ENCODE data around the gene GJA3. TPM values are rescaled to one million over a fixed set of nuclear protein-coding genes. Genes with fewer than 3 reads are reported as not detected.
"Not testable (repeated sequence)": the region's sequence is repeated elsewhere in the genome, so short reads cannot be mapped to it uniquely, and the experiment has no call there.

Gene GJA3
- total RNA-seq, 1 donor from 2014 or later: 0.60 TPM

GRCh38 chr13:20161275-20161950 is 561 bp upstream of the GJA3 start:
- TF ChIP-seq, protein P1, sequence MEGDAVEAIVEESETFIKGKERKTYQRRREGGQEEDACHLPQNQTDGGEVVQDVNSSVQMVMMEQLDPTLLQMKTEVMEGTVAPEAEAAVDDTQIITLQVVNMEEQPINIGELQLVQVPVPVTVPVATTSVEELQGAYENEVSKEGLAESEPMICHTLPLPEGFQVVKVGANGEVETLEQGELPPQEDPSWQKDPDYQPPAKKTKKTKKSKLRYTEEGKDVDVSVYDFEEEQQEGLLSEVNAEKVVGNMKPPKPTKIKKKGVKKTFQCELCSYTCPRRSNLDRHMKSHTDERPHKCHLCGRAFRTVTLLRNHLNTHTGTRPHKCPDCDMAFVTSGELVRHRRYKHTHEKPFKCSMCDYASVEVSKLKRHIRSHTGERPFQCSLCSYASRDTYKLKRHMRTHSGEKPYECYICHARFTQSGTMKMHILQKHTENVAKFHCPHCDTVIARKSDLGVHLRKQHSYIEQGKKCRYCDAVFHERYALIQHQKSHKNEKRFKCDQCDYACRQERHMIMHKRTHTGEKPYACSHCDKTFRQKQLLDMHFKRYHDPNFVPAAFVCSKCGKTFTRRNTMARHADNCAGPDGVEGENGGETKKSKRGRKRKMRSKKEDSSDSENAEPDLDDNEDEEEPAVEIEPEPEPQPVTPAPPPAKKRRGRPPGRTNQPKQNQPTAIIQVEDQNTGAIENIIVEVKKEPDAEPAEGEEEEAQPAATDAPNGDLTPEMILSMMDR (conservative IDR thresholded peaks at IDR 0.05): no peak
- peak overlapping the region; percentile 78 for H3K4me3 Mint-ChIP-seq
- peaks cover 63% of the 10 kb centered on the region for H3K27me3 Mint-ChIP-seq
- H3K4me1 Mint-ChIP-seq (ENCODE audit: unreplicated experiment): peaks cover 27% of the 10 kb centered on the region
- no peak overlapping the region for H3K27ac Mint-ChIP-seq
- DNase-seq (ENCODE audit: extremely low spot score, unreplicated experiment): no peak
- H3K36me3 Mint-ChIP-seq: no peaks in the 10 kb centered on the region
- no peaks in the 10 kb centered on the region for H3K9me3 Mint-ChIP-seq

DNA sequence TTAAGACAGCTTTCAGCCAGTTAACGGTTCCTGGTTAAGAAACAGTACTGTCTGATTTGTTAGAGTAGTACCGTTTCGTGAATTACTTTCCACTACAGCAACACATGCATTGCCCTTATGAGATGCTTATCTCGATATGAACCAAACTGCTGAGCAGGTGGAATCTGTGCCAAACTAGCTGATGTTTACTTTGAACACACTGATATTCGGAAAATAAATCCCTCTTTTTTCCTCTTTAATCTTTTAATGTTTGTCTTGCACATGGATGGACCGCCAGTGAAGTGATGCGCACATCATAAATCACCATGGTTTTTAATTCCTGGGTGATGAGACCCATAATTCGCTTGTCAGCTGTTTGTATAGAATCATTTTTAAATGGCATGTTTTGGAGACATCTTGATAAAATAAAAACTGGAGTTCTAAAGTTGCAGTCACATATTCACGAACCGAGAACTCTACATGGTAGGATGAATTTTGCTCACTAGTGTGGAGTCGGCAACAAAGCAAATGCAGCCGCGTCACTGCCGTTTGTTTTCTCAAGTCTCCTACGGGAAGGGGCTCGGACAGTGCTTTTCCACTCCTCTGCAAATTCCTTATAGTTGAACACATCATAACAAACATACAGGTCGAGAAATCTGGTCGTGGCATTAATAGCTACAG is 1.1 kb downstream of the GJA3 start:
- peaks cover 60% of the 10 kb centered on the region for H3K27me3 Mint-ChIP-seq
- H3K4me3 Mint-ChIP-seq: peak overlapping the region; percentile 90
- no peak for DNase-seq (ENCODE audit: extremely low spot score, unreplicated experiment)
- no peak overlapping the region for H3K27ac Mint-ChIP-seq
- no peaks in the 10 kb centered on the region for H3K9me3 Mint-ChIP-seq
- no peaks in the 10 kb centered on the region for H3K36me3 Mint-ChIP-seq
- TF ChIP-seq, protein P1 (conservative IDR thresholded peaks at IDR 0.05): no peak
- peaks cover 14% of the 10 kb centered on the region for H3K4me1 Mint-ChIP-seq (ENCODE audit: unreplicated experiment)

DNA sequence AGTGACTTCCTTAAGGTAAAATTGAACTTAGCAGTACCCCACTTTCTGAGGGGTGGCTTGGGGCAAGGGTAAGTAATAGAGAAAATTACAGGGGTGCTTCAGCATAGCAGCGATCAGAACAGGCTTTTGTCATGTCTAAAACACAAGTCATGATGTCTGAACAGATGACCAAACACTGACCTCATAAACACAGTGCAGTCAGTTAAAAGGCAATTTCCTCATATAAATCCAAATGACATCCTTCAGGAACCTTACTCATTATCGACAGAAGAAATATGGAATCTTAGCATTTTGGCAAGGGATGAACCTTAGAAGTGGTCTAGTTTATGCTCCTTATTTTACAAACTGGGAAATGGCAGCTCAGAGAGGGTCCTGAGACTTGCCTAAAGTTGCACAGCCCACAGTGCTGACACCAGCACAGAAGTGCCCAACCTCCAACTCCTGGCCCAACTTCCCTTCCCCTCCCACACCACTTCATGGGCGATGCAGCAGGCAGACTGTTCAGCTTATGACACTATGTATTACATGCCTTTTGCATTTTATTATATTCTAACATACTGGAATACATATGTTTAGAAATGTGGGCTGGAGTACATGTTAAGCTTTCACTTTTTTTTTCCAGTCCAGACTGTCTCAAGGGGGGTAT is 3.6 kb downstream of the GJA3 start:
- no peak overlapping the region for H3K4me3 Mint-ChIP-seq
- peaks cover 65% of the 10 kb centered on the region for H3K27me3 Mint-ChIP-seq
- no peak for DNase-seq (ENCODE audit: extremely low spot score, unreplicated experiment)

GRCh38 chr13:20156702-20157101 is 4.2 kb downstream of the GJA3 start:
- Mint-ChIP-seq H3K36me3 (no peaks in the 10 kb centered on the region), H3K4me3 (no peak overlapping the region), H3K9me3 (no peaks in the 10 kb centered on the region), H3K4me1 (ENCODE audit: unreplicated experiment) (peaks cover 9% of the 10 kb centered on the region), H3K27me3 (peaks cover 63% of the 10 kb centered on the region), H3K27ac (no peak overlapping the region)
- TF ChIP-seq, protein P1 (conservative IDR thresholded peaks at IDR 0.05): no peak
- DNase-seq (ENCODE audit: extremely low spot score, unreplicated experiment): no peak

More for the DNA sequence above, 3.6 kb downstream of the GJA3 start:
- Mint-ChIP-seq H3K4me1 (ENCODE audit: unreplicated experiment) (peaks cover 9% of the 10 kb centered on the region), H3K27ac (no peak overlapping the region), H3K36me3 (no peaks in the 10 kb centered on the region), H3K9me3 (no peaks in the 10 kb centered on the region)
- TF ChIP-seq, protein P1 (conservative IDR thresholded peaks at IDR 0.05): no peak

GRCh38 chr13:20153290-20153689 is 7.6 kb downstream of the GJA3 start:
- H3K27ac Mint-ChIP-seq; H3K36me3 Mint-ChIP-seq; DNase-seq (ENCODE audit: extremely low spot score, unreplicated experiment); H3K4me1 Mint-ChIP-seq (ENCODE audit: unreplicated experiment); H3K4me3 Mint-ChIP-seq; H3K9me3 Mint-ChIP-seq: not testable (repeated sequence)
- H3K27me3 Mint-ChIP-seq: peaks cover 62% of the 10 kb centered on the region

DNA sequence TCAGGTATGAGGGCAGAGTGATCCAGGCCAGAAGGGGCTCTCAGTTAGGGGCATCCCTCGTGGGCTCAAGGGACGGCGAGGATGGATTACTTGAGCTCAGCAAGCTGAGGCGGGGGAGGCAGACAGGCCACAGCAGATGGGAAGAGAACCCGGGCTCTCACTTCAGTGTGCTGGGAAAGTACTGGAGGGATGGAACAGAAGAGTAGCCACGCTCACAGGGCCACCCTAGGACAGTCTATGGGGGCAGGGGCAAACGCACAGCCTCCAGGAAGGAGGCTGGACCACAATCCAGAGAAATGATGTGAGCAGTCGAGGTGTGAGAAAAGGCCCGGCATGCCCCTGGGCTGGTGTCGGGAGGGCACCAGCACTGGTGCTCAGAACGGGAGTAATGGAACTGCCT is 9.2 kb downstream of the GJA3 start:
- Mint-ChIP-seq H3K27me3 (peaks cover 59% of the 10 kb centered on the region), H3K9me3 (no peaks in the 10 kb centered on the region), H3K27ac (no peak overlapping the region), H3K4me3 (no peak overlapping the region), H3K4me1 (ENCODE audit: unreplicated experiment) (peaks cover 6% of the 10 kb centered on the region), H3K36me3 (no peaks in the 10 kb centered on the region)
- DNase-seq (ENCODE audit: extremely low spot score, unreplicated experiment): no peak
- TF ChIP-seq, protein P1 (conservative IDR thresholded peaks at IDR 0.05): no peak

All from type B pancreatic cell (in vitro differentiated cells).